Coronary artery (tissue), 2 donors: ENCODE data around the gene CERS5.

Experiments
- DNase-seq: peaks from one replicate; pipeline ENCODE4 v3.0.0-alpha.2; 2017; ENCODE audit warnings: low spot score
- H3K27ac ChIP-seq, 2 donors: fragments of 200-600 bp; sonication (generic); one replicate each; pipeline ENCODE4 v1.5.1; 2016 to 2019
- H3K4me3 ChIP-seq: fragments of 200-600 bp; sonication (generic); 2 replicates; pipeline ENCODE4 v1.5.1; 2016; ENCODE audit warnings: mild to moderate bottlenecking, moderate library complexity
- TF ChIP-seq, protein P1 (sequence below): fragments of 200-600 bp; sonication (generic); IDR thresholded peaks from one replicate; pipeline ENCODE4 v1.5.1; 2019; ENCODE audit warnings: antibody characterized with exemption

Gene CERS5

DNA sequence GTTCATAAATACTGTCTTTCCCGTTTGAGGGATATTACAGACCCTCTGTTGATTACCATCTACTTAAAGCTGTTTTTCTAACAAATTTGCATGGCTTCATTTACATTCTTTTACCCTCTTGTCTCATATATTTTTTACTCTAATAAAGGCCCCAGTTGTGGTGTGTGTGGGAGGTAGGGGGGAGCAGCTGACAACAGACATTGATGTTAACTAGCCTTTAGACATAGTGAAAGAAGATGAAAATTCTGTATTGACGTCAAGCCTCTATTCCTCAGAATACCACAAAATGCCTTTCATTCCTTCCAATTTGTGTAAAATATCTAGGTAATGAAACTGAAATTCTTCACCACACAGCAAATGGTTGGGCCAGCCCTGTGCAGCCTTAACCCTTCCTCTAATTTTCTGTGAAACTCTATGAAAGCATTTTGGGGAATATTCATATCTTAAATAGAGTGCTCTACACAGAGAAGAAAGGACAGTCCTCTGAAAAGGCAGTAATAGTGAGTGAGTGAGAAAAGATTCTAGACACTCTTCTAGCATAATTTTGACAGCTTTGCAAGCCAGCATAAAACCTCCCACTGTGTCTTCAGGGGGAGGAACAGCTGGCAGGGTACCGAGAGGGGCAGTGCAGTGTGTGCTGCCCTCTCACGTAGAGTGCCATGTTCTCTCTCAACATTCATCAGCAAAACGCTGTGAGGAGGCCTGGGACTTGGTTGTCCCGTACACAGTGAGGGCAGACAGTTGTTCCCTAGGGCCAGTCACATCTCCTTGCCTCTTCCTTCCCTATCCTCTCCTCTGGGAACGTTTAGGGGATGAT lies 20.1 kb upstream of the CERS5 start:
- H3K27ac ChIP-seq = peak overlapping the region; percentile 62 to 84

DNA sequence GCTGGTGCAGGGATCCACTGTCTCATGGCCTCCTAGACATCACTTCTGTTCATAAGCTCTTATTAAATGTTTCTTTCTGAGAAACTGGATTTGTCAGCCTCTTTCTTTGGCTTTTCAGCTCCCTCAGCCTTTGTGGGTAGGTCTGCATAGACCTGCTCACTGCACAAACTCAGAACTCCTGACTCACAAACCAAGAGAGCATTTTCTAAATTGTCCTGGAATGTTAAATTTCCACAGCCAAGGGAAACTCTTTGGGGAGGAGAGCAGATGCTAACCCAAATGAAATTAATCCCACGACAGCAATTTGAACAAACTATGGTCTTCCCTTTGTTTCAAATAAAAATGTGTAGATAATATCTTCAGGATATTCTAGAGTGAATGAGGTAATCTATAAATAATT lies 19.5 kb upstream of the CERS5 start:
- DNase-seq = no peak
- H3K4me3 ChIP-seq = no peak overlapping the region
- TF ChIP-seq, protein P1, sequence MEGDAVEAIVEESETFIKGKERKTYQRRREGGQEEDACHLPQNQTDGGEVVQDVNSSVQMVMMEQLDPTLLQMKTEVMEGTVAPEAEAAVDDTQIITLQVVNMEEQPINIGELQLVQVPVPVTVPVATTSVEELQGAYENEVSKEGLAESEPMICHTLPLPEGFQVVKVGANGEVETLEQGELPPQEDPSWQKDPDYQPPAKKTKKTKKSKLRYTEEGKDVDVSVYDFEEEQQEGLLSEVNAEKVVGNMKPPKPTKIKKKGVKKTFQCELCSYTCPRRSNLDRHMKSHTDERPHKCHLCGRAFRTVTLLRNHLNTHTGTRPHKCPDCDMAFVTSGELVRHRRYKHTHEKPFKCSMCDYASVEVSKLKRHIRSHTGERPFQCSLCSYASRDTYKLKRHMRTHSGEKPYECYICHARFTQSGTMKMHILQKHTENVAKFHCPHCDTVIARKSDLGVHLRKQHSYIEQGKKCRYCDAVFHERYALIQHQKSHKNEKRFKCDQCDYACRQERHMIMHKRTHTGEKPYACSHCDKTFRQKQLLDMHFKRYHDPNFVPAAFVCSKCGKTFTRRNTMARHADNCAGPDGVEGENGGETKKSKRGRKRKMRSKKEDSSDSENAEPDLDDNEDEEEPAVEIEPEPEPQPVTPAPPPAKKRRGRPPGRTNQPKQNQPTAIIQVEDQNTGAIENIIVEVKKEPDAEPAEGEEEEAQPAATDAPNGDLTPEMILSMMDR = no peak
- peak overlapping the region; percentile 62 to 84 for H3K27ac ChIP-seq

More for the DNA sequence above, 20.1 kb upstream of the CERS5 start:
- DNase-seq = no peak
- no peak overlapping the region for H3K4me3 ChIP-seq
- TF ChIP-seq, protein P1 = no peak

DNA sequence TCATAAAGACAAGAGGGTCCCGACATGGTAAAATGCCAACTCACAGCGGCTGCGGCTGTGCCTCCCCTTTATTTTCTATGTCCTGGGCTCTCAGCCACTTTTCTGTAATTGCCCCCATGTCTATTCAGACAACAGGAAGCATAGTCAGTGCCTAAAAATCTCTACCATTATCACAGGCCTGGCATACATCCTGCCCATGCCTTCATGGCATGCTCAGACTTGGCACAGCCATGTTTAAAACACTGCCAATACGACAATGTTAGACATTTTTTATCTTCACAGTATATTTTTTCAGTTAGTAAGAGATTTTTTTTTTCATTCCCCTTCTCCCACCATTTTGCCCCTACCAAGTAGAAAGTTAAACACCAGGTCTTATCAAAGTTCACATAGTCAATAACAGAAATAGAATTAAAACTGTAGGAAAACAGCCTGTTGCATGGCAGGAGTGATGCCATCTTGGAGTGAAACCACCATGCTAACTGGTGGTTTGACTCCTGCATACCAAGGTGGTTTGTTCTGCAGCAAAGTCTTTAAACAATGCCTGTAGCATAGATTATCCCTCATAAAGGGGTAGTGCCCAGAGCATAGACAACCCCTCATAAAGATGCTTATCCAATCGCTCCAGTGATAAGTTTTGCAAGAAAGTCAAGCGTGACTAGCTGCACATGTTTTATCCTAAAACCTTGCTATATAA lies 18.9 kb upstream of the CERS5 start:
- Histone ChIP-seq H3K27ac (peak overlapping the region; percentile 62 to 70), H3K4me3 (no peak overlapping the region)
- no peak for DNase-seq
- TF ChIP-seq, protein P1 = no peak

DNA sequence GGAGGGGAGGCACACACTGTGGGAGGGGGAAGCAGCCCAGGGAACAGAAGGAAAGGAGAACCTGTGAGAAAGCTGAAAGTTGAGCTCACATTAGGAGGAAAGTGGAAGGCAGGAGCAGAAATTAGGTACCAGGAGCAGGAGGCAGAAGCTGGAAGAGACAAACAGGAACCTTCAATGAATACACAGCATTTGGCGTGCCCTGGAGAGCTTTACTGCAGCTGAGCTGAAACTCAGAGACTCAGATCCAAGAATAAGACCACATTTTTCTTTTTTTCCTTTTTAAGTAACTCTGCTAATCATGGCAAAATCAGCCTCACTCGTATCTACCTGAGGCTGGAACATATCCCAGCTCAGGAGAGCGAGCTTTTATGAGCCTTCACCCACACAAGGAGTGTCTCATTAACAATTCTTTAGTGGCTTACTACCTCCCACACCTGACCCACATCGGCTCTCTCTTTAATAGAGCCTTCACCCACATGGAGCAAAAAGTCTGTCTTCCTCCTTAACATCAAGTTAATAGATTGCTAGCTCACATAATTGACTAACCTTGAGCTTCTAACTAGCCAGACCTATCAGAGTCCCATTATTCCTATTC lies 18.2 kb upstream of the CERS5 start:
- H3K27ac ChIP-seq = peak overlapping the region; percentile 35 to 70
- no peak for DNase-seq
- H3K4me3 ChIP-seq = no peak overlapping the region
- TF ChIP-seq, protein P1 = no peak

DNA sequence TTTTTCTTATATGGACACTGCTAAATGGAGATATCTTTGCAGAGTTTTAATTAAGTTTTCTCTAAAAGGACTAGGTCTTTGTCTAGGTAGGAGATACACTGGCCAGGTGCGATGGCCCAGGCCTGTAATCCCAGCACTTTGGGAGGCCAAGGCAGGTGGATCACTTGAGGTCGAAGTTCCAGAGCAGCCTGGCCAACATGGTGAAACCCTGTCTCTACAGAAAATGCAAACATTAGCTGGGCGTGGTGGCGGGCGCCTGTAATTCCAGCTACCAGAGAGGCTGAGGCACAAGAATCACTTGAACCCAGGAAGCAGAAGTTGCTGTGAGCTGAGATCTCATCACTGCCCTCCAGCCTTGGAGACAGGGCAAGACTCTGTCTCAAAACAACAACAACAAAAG lies 17.1 kb upstream of the CERS5 start:
- H3K4me3 ChIP-seq = no peak overlapping the region
- DNase-seq = no peak
- peak overlapping the region in 1 of 2 donors; percentile 27 for H3K27ac ChIP-seq

DNA sequence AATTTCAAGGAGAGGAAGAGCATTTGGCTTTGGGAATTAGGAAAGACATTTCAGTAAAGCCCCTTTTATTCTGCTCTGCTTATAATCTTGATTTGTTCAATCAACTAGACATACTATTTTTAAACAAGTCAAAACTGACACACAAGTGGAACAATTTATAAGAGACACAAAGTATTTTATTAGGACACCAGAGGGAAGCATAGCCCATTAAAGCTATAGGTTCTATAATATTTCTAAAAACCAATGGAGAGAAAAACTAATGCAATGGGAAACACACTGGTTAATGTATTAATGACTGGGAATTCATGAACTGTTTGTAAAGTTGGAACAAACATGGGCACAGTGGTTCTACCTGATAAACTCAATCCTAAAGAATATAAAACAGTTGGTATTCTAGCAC lies 15.3 kb upstream of the CERS5 start:
- TF ChIP-seq, protein P1 = no peak
- Histone ChIP-seq H3K4me3 (no peak overlapping the region), H3K27ac (no peak overlapping the region)
- DNase-seq = no peak

More for the DNA sequence above, 17.1 kb upstream of the CERS5 start:
- TF ChIP-seq, protein P1 = no peak
